Panc1 (cell line): ENCODE results near the gene SVOP. TPM values are rescaled to one million over a fixed set of nuclear protein-coding genes. Genes with fewer than 3 reads are reported as not detected.

Experiments used
- ATAC-seq: fragments of 200-7000 bp; cut with Tn5 transposase; 2 replicates; pipeline ENCODE4 v1.9.1; 2020; ENCODE audit warnings: mild to moderate bottlenecking, moderate library complexity
- BruUV-seq: library from RNA; stranded (reverse); fragments of 400-500 nt; replicated peaks from 2 replicates; lab custom pipeline; 2021; lab: Mats Ljungman, UMichigan
- CTCF ChIA-PET: fragments of 300-600 bp; sonication (Branson Sonifier 250); formaldehyde crosslinking; loops from one replicate; lab custom pipeline; 2022; ENCODE audit warnings: antibody characterized with exemption; lab: Charles Lee
- POLR2A ChIA-PET: fragments of 300-600 bp; sonication (Branson Sonifier 250); formaldehyde crosslinking; loops from one replicate; lab custom pipeline; 2022; ENCODE audit warnings: antibody characterized with exemption; lab: Charles Lee
- DNase-seq: peaks from one replicate; pipeline ENCODE4 v3.0.0-alpha.2; 2010; ENCODE audit warnings: low read depth, low spot score
- H3K27ac ChIP-seq: 2 replicates; pipeline ENCODE4 v1.5.1; 2011; ENCODE audit warnings: mild to moderate bottlenecking, low read length, inconsistent platforms
- H3K27me3 ChIP-seq: fragments of 200-500 bp; sonication (Bioruptor generic); 2 replicates; pipeline ENCODE4 v1.6.0; 2014; ENCODE audit warnings: low read length, inconsistent platforms; ENCODE audit not compliant: control insufficient read depth, insufficient read depth
- H3K36me3 ChIP-seq: fragments of 200-500 bp; sonication (Bioruptor generic); 2 replicates; pipeline ENCODE4 v1.5.1; 2014; ENCODE audit warnings: inconsistent platforms, mild to moderate bottlenecking, low read length, moderate library complexity; ENCODE audit not compliant: control insufficient read depth, insufficient read depth
- H3K4me1 ChIP-seq: 2 replicates; pipeline ENCODE4 v1.5.1; 2011; ENCODE audit warnings: inconsistent platforms, mild to moderate bottlenecking, low read length, moderate library complexity; ENCODE audit not compliant: control insufficient read depth, insufficient read depth
- H3K4me3 ChIP-seq, 2 experiments: 2 replicates each; pipeline ENCODE4 v1.5.1; 2011 to 2012; ENCODE audit warnings: low read depth in 2 of 2, low read length in 2 of 2, mild to moderate bottlenecking in 2 of 2, inconsistent platforms in 1 of 2, moderate library complexity in 1 of 2
- H3K9me3 ChIP-seq: fragments of 200-500 bp; sonication (Bioruptor generic); 2 replicates; pipeline ENCODE4 v1.5.1; 2014; ENCODE audit warnings: low read depth, mild to moderate bottlenecking, inconsistent platforms, low read length, moderate library complexity; ENCODE audit not compliant: control insufficient read depth, insufficient read depth
- POLR2AphosphoS5 ChIP-seq: IDR thresholded peaks from 2 replicates; pipeline ENCODE4 v1.6.1; 2012; ENCODE audit warnings: mild to moderate bottlenecking, low read depth, low read length, moderate library complexity
- SIN3A ChIP-seq: IDR thresholded peaks from 2 replicates; pipeline ENCODE4 v1.6.1; 2012; ENCODE audit warnings: low read depth, mild to moderate bottlenecking, low read length, moderate library complexity, borderline replicate concordance; ENCODE audit not compliant: insufficient read depth
- TCF7L2 ChIP-seq: IDR thresholded peaks from 2 replicates; pipeline ENCODE4 v1.6.1; 2011; ENCODE audit warnings: mild to moderate bottlenecking, low read depth, low read length, inconsistent platforms
- in situ Hi-C: cut with HindIII; loops from 2 replicates; pipeline ENCODE4 v1.10.0; 2016; ENCODE audit warnings: low sequenced_read_pairs, low pct_unique_long_range_greater_than_20kb
- intact Hi-C: fragments of 100-400 bp; cut with micrococcal nuclease; formaldehyde crosslinking; loops from one replicate; pipeline ENCODE4 v1.10.0; 2022; ENCODE audit not compliant: unreplicated experiment
- total RNA-seq: library from RNA; stranded (reverse); gene quantifications from one replicate; pipeline ENCODE4 v1.2.1, GENCODE V29; 2021; ENCODE audit not compliant: unreplicated experiment
- TF ChIP-seq, protein P1 (sequence below), 2 experiments: IDR thresholded peaks; 2 replicates each; pipeline ENCODE4 v1.6.1; 2011 to 2012; ENCODE audit warnings: low read depth in 2 of 2, control low read depth in 1 of 2, low read length in 1 of 2, mild to moderate bottlenecking in 1 of 2, moderate library complexity in 1 of 2; ENCODE audit not compliant: insufficient read depth in 1 of 2
- TF ChIP-seq, protein P2 (sequence below): fragments of 450-650 bp; IDR thresholded peaks from 2 replicates; pipeline ENCODE4 v1.5.1; 2017; ENCODE audit warnings: mild to moderate bottlenecking

The SVOP gene
- total RNA-seq, 1 experiment from 2014 or later, result not detected

DNA sequence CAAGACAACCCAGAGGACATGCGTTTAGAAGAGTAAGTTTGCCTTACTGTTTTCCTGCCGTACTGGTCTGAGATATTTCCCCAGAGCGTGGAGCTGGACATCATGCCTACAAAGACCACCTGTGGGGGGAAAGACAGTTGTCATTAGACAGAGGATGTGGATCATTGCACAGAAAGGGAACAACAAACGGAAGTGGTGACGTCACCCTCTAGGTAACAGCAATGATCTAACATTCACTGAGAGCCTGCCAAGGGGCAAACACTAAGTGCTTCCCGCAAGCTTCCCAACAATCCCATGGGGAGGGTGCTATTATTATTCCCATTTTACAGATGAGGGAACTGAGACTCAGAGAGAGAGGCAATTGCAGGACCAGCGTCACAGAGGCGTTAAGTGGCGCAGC lies 48.5 kb downstream of the SVOP start:
- Histone ChIP-seq H3K36me3 (no peaks in the 10 kb centered on the region), H3K4me1 (no peaks in the 10 kb centered on the region), H3K4me3 (no peak overlapping the region), H3K27me3 (peaks cover 3% of the 10 kb centered on the region; the same call in 1 of the 2 replicates), H3K9me3 (no peaks in the 10 kb centered on the region), H3K27ac (no peak overlapping the region)
- TF ChIP-seq, protein P1, sequence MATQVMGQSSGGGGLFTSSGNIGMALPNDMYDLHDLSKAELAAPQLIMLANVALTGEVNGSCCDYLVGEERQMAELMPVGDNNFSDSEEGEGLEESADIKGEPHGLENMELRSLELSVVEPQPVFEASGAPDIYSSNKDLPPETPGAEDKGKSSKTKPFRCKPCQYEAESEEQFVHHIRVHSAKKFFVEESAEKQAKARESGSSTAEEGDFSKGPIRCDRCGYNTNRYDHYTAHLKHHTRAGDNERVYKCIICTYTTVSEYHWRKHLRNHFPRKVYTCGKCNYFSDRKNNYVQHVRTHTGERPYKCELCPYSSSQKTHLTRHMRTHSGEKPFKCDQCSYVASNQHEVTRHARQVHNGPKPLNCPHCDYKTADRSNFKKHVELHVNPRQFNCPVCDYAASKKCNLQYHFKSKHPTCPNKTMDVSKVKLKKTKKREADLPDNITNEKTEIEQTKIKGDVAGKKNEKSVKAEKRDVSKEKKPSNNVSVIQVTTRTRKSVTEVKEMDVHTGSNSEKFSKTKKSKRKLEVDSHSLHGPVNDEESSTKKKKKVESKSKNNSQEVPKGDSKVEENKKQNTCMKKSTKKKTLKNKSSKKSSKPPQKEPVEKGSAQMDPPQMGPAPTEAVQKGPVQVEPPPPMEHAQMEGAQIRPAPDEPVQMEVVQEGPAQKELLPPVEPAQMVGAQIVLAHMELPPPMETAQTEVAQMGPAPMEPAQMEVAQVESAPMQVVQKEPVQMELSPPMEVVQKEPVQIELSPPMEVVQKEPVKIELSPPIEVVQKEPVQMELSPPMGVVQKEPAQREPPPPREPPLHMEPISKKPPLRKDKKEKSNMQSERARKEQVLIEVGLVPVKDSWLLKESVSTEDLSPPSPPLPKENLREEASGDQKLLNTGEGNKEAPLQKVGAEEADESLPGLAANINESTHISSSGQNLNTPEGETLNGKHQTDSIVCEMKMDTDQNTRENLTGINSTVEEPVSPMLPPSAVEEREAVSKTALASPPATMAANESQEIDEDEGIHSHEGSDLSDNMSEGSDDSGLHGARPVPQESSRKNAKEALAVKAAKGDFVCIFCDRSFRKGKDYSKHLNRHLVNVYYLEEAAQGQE (IDR thresholded peaks at IDR 0.05; ENCODE audit: insufficient read depth in 1 of 2, low read depth in 2 of 2, low read length in 1 of 2), result no peak
- TF ChIP-seq SIN3A, result no peak
- no peak for TF ChIP-seq TCF7L2
- TF ChIP-seq POLR2AphosphoS5, result no peak
- TF ChIP-seq, protein P2, sequence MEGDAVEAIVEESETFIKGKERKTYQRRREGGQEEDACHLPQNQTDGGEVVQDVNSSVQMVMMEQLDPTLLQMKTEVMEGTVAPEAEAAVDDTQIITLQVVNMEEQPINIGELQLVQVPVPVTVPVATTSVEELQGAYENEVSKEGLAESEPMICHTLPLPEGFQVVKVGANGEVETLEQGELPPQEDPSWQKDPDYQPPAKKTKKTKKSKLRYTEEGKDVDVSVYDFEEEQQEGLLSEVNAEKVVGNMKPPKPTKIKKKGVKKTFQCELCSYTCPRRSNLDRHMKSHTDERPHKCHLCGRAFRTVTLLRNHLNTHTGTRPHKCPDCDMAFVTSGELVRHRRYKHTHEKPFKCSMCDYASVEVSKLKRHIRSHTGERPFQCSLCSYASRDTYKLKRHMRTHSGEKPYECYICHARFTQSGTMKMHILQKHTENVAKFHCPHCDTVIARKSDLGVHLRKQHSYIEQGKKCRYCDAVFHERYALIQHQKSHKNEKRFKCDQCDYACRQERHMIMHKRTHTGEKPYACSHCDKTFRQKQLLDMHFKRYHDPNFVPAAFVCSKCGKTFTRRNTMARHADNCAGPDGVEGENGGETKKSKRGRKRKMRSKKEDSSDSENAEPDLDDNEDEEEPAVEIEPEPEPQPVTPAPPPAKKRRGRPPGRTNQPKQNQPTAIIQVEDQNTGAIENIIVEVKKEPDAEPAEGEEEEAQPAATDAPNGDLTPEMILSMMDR, result no peak
- ChIA-PET POLR2A (no interaction called here), CTCF (no interaction called here)
- in situ Hi-C loops (no loop called here), intact Hi-C loops (no loop called here)
- ATAC-seq, result no peak
- no peak for DNase-seq
- no TSS peak for BruUV-seq

DNA sequence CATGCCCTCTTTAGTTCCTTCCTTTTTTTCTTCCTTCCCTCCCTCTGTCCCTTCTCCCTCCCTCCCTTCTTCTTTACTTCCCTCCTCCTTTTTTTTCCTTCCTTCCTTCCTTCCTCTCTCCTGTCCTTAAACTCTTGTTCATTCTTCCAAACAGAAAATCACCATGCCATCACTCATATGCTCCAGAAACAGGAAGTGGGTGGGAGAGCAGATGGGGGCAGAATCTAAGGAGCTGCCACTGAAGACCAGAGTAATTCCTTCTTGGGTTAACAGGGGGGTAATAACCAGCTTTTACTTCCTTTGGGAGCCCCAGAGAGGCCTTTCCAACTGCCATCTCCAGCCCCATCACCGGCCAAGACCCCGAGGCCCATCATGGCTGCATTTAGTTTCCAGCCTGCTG lies 51.2 kb downstream of the SVOP start:
- DNase-seq, result no peak
- no peak for TF ChIP-seq POLR2AphosphoS5
- TF ChIP-seq TCF7L2, result no peak
- TF ChIP-seq, protein P2, result no peak
- TF ChIP-seq, protein P1 (IDR thresholded peaks at IDR 0.05; ENCODE audit: insufficient read depth in 1 of 2, low read depth in 2 of 2, low read length in 1 of 2), result no peak
- TF ChIP-seq SIN3A, result no peak
- no peak overlapping the region for H3K27ac ChIP-seq
- intact Hi-C loops (no loop called here), in situ Hi-C loops (no loop called here)
- ChIA-PET POLR2A (no interaction called here), CTCF (no interaction called here)
- no peaks in the 10 kb centered on the region for H3K36me3 ChIP-seq
- H3K9me3 ChIP-seq, result no peaks in the 10 kb centered on the region
- no peaks in the 10 kb centered on the region for H3K4me1 ChIP-seq
- H3K4me3 ChIP-seq, result no peak overlapping the region
- H3K27me3 ChIP-seq, result peaks cover 3% of the 10 kb centered on the region; the same call in 1 of the 2 replicates
- no TSS peak for BruUV-seq
- ATAC-seq, result no peak
